HEK293 (cell line): Measurements from ENCODE around the gene CHST3.

Source experiments
- ZBTB7A ChIP-seq: fragments of 450-650 bp; formaldehyde crosslinking; IDR thresholded peaks from 2 replicates; pipeline ENCODE4 v1.5.1; 2016; ENCODE audit warnings: low read depth, missing biosample characterization, missing genetic modification characterization
- ZNF121 ChIP-seq: fragments of 450-650 bp; formaldehyde crosslinking; IDR thresholded peaks from 2 replicates; pipeline ENCODE4 v1.5.1; 2016; ENCODE audit warnings: missing biosample characterization, missing genetic modification characterization
- ZNF223 ChIP-seq: fragments of 450-650 bp; formaldehyde crosslinking; IDR thresholded peaks from 2 replicates; pipeline ENCODE4 v1.5.1; 2016; ENCODE audit warnings: missing biosample characterization, missing genetic modification characterization
- ZNF514 ChIP-seq: fragments of 450-650 bp; formaldehyde crosslinking; IDR thresholded peaks from 2 replicates; pipeline ENCODE4 v1.5.1; 2016; ENCODE audit warnings: missing biosample characterization, missing genetic modification characterization
- ZNF747 ChIP-seq: fragments of 450-650 bp; formaldehyde crosslinking; IDR thresholded peaks from 2 replicates; pipeline ENCODE4 v1.5.1; 2016; ENCODE audit warnings: missing biosample characterization, missing genetic modification characterization
- ZNF768 ChIP-seq: fragments of 450-650 bp; formaldehyde crosslinking; IDR thresholded peaks from 2 replicates; pipeline ENCODE4 v1.5.1; 2018; ENCODE audit warnings: missing biosample characterization, mild to moderate bottlenecking, missing genetic modification characterization
- TF ChIP-seq, protein P1 (sequence below): fragments of 450-650 bp; formaldehyde crosslinking; IDR thresholded peaks from 2 replicates; pipeline ENCODE4 v1.5.1; 2016; ENCODE audit warnings: missing biosample characterization, missing genetic modification characterization
- TF ChIP-seq, protein P2 (sequence below): fragments of 450-650 bp; formaldehyde crosslinking; IDR thresholded peaks from 2 replicates; pipeline ENCODE4 v1.5.1; 2016; ENCODE audit warnings: missing biosample characterization, missing genetic modification characterization
- TF ChIP-seq, protein P3 (sequence below): fragments of 450-650 bp; formaldehyde crosslinking; IDR thresholded peaks from 2 replicates; pipeline ENCODE4 v1.5.1; 2016; ENCODE audit warnings: missing biosample characterization, missing genetic modification characterization
- TF ChIP-seq, protein P4 (sequence below): fragments of 450-650 bp; formaldehyde crosslinking; IDR thresholded peaks from 2 replicates; pipeline ENCODE4 v1.5.1; 2016; ENCODE audit warnings: missing biosample characterization, missing genetic modification characterization, borderline replicate concordance

DNA sequence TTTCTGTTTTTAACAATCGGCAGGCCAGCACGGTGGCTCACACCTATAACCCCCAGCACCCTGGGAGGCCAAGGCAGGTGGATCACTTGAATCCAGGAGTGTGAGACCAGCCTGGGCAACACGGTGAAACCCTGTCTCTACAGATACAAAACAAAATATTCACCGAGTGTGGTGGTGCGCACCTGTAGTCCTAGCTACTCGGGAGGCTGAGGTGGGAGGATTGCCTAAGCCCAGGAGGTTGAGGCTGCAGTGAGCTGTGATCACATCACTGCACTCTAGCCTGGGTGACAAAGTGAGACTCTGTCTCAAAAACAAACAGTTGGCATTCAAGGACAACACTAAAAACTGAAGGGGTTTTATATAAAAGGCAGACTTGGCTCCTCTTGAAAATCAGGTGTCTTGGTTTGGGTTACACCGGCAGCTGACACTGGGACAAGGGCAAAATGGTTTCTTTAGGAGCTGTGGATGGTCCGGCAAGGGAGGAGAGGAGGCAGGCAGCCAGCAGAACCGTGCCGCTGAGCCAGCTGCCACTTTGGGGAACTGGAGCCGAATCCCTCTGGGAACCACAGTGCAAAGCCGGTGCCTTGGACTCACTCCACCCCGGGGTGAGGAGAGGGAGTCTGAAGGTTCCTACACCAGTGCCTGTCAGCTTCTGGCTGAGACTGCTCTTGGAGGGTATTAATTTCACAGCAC is 52.6 kb downstream of the CHST3 start:
- TF ChIP-seq ZNF747 (tag by site-specific recombination) (no peak), ZNF223 (tag by site-specific recombination) (no peak), ZNF514 (no peak), ZNF768 (tag by site-specific recombination) (no peak), ZNF121 (tag by site-specific recombination) (no peak), ZBTB7A (tag by site-specific recombination) (no peak)
- TF ChIP-seq, protein P1, sequence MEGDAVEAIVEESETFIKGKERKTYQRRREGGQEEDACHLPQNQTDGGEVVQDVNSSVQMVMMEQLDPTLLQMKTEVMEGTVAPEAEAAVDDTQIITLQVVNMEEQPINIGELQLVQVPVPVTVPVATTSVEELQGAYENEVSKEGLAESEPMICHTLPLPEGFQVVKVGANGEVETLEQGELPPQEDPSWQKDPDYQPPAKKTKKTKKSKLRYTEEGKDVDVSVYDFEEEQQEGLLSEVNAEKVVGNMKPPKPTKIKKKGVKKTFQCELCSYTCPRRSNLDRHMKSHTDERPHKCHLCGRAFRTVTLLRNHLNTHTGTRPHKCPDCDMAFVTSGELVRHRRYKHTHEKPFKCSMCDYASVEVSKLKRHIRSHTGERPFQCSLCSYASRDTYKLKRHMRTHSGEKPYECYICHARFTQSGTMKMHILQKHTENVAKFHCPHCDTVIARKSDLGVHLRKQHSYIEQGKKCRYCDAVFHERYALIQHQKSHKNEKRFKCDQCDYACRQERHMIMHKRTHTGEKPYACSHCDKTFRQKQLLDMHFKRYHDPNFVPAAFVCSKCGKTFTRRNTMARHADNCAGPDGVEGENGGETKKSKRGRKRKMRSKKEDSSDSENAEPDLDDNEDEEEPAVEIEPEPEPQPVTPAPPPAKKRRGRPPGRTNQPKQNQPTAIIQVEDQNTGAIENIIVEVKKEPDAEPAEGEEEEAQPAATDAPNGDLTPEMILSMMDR (tag by site-specific recombination) = no peak
- TF ChIP-seq, protein P2, sequence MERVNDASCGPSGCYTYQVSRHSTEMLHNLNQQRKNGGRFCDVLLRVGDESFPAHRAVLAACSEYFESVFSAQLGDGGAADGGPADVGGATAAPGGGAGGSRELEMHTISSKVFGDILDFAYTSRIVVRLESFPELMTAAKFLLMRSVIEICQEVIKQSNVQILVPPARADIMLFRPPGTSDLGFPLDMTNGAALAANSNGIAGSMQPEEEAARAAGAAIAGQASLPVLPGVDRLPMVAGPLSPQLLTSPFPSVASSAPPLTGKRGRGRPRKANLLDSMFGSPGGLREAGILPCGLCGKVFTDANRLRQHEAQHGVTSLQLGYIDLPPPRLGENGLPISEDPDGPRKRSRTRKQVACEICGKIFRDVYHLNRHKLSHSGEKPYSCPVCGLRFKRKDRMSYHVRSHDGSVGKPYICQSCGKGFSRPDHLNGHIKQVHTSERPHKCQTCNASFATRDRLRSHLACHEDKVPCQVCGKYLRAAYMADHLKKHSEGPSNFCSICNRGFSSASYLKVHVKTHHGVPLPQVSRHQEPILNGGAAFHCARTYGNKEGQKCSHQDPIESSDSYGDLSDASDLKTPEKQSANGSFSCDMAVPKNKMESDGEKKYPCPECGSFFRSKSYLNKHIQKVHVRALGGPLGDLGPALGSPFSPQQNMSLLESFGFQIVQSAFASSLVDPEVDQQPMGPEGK (tag by site-specific recombination) = no peak
- TF ChIP-seq, protein P3, sequence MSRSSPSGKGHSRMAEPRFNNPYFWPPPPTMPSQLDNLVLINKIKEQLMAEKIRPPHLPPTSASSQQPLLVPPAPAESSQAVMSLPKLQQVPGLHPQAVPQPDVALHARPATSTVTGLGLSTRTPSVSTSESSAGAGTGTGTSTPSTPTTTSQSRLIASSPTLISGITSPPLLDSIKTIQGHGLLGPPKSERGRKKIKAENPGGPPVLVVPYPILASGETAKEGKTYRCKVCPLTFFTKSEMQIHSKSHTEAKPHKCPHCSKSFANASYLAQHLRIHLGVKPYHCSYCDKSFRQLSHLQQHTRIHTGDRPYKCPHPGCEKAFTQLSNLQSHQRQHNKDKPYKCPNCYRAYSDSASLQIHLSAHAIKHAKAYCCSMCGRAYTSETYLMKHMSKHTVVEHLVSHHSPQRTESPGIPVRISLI (tag by site-specific recombination) = no peak
- TF ChIP-seq, protein P4, sequence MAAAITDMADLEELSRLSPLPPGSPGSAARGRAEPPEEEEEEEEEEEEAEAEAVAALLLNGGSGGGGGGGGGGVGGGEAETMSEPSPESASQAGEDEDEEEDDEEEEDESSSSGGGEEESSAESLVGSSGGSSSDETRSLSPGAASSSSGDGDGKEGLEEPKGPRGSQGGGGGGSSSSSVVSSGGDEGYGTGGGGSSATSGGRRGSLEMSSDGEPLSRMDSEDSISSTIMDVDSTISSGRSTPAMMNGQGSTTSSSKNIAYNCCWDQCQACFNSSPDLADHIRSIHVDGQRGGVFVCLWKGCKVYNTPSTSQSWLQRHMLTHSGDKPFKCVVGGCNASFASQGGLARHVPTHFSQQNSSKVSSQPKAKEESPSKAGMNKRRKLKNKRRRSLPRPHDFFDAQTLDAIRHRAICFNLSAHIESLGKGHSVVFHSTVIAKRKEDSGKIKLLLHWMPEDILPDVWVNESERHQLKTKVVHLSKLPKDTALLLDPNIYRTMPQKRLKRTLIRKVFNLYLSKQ (tag by site-specific recombination) = no peak
